Spleen (tissue), 7 donors: ENCODE data around the gene KCNE5.

Experiments
- CTCF ChIP-seq, 11 experiments: fragments of 200-600 bp in 7 of 11; fragments of 450-650 bp in 4 of 11; sonication (generic) in 4 of 11; IDR thresholded peaks in 8 of 11; conservative IDR thresholded peaks in 3 of 11; 1 replicate in 7 of 11; 2 replicates in 4 of 11; pipeline versions ENCODE4 v1.4.0 to v1.8.0; 2016 to 2021; ENCODE audit warnings: antibody characterized with exemption in 11 of 11, inconsistent platforms in 4 of 11, mild to moderate bottlenecking in 1 of 11
- POLR2AphosphoS5 ChIP-seq, 3 donors: sonication (generic); formaldehyde crosslinking; IDR thresholded peaks; one replicate each; pipeline ENCODE4 v1.5.1; 2017; ENCODE audit warnings: antibody characterized with exemption in 3 of 3
- donor health status: DM: no; HTN: no; CAD: no; lungs with moderate emphysema.
- donor health status: DM: no; HTN: no; CAD: no.
- donor health status: DM: no; HTN: no; CAD: no.

DNA sequence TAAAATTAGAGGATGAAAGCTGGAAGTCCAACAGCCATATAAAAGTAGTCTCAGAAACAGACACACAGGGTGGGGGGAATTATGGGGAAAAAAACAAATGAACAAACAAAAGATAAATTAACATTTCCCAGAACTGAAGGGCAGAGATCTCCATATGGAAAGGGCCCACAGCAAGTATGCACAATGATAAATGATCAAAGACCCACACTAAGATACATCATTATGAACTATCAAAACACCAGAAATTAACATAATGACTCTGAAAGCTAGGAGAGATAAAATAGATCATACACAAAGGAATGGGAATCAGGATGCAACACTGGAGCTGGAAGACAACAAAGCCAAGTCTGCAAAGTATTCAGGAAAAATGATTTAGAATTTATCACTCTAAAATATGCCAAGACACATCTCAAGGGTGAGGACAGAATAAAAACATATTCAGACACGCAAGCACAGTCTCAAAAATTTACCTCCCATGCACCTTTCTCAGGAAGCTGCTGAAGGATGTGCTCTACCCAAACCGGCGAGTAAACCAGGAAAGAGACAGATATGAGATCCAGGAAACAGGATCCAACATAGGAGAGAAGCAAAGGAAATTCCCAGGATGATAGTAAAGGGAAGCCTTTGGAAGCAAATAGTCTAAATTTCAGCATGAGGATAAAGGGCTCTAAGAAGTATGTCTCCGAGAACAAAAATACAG is 30.7 kb upstream of the KCNE5 start:
- TF ChIP-seq CTCF (IDR thresholded peaks at IDR 0.05 in 8 of 11, conservative IDR thresholded peaks at IDR 0.05 in 3 of 11) (no peak), POLR2AphosphoS5 (IDR thresholded peaks at IDR 0.05) (no peak)
